Skeletal muscle satellite cell (primary cell): Measurements from ENCODE around the gene DCHS1.

Experiments
- H3K27me3 ChIP-seq: 2 replicates; pipeline ENCODE4 v1.7.0; 2013; ENCODE audit warnings: low read length; ENCODE audit not compliant: control insufficient read depth, insufficient read depth
- H3K36me3 ChIP-seq: 2 replicates; pipeline ENCODE4 v1.7.0; 2013; ENCODE audit warnings: mild to moderate bottlenecking, control low read depth, low read length; ENCODE audit not compliant: insufficient read depth
- H3K4me1 ChIP-seq: 2 replicates; pipeline ENCODE4 v1.7.0; 2013; ENCODE audit warnings: low read length; ENCODE audit not compliant: control insufficient read depth, insufficient read depth
- H3K4me2 ChIP-seq: 2 replicates; pipeline ENCODE4 v1.7.0; 2013; ENCODE audit warnings: mild to moderate bottlenecking, low read length
- H3K4me3 ChIP-seq: 2 replicates; pipeline ENCODE4 v1.7.0; 2013; ENCODE audit warnings: low read length
- H3K9ac ChIP-seq: 2 replicates; pipeline ENCODE4 v1.7.0; 2013; ENCODE audit warnings: mild to moderate bottlenecking, low read depth, low read length, moderate library complexity
- H3K9me3 ChIP-seq: replicated peaks from 2 replicates; pipeline ENCODE4 v1.7.0; 2013; ENCODE audit warnings: mild to moderate bottlenecking, control low read depth, low read length

The DCHS1 gene

DNA sequence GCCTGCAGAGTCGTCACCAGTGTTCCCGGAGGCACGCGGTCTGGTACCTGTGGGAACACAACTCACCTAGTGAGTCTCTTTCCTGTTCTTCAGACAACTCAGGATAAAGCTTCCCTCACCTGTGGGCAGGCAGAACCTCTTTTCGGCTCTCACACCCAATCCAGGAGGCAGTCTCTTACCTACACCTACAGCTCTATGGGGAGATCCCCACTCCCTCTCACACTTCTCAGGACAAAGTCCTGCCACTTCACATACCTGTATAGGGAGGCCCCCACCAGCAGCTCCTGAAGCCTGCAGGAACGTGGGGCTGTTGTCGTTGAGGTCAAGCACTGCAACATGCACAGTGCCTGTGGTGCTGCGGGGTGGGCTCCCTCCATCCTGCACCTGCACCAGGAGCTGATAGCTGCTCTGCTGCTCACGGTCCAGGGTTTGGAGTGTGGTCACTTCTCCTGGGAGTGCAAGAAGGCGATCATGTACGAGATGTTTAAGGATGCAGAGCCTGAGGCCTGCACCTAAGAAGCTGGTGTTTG, 24.2 kb downstream of the DCHS1 start:
- Histone ChIP-seq H3K4me1 (peaks cover 10% of the 10 kb centered on the region), H3K27me3 (no peaks in the 10 kb centered on the region), H3K9me3 (no peaks in the 10 kb centered on the region), H3K36me3 (no peaks in the 10 kb centered on the region), H3K4me2 (no peak overlapping the region), H3K4me3 (no peak overlapping the region), H3K9ac (no peak overlapping the region)

DNA sequence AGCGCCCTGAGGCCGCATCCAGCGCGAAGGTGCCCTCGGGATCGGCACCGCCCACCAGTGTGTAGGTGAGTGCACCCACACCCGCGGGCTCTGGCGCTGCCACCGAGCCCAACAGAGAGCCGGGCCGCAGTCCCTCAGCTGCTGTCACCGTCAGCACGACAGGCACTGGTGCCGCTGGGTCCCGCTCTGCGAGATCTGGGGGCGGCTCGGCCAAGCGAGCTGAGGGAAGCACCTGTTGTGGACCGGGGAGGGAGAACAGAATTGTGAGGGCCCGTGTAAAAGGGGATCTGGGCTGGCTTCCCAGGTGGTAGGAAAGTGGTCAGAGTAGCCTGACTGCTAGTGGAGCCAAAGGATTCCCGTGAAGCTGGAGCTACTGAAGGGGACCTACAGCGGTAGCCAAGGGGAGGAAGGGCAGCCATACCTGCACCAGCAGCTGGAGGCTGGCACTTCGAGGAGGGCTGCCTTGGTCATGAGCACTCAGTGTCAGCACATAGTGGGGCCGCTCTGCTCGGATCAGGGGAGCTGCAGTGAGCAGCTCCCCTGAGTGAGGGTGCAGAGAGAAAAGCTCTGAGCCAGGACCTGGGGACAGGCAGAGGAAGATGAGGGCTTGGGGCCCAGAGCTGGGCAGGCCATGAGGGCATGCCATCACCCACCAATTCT, 24.8 kb downstream of the DCHS1 start:
- Histone ChIP-seq H3K9me3 (no peaks in the 10 kb centered on the region), H3K4me3 (no peak overlapping the region), H3K4me2 (no peak overlapping the region), H3K36me3 (no peaks in the 10 kb centered on the region), H3K27me3 (peaks cover 2% of the 10 kb centered on the region), H3K4me1 (peaks cover 8% of the 10 kb centered on the region), H3K9ac (no peak overlapping the region)

DNA sequence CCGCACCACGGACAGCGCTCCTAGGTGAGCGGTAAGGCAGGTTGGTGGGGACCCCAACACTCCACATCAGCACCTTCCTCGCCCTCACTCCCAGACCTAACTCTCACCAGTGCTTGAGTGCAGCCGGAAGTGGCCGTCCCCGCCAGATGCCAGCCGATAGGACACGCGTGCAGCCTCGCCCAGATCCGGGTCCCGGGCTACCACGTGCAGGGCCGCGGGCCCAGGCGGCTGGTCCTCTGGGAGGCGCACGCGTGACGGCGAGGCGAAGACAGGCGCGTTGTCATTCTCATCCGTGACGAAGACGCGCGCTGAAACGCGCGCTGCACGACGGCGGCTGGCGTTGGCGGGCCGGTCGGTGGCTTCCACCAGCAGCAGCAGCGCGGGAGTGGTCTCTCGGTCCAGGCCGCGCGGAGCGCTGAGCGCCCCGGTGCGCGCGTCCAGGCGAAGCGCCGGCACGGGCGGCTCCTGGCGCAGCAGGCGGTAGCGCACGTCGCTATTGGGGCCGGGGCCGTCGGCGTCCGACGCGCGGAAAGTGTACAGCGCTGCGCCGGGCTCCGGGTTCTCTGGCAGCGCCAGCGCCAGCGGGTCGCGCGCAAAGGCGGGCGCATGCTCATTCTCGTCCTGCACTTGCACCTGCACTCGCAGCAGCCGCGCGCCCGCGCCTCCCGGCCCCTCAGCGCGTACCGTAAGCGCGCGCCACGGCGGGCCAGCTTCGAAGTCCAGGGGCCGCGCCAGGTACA, 25.5 kb downstream of the DCHS1 start:
- Histone ChIP-seq H3K4me1 (peaks cover under 1% of the 10 kb centered on the region), H3K36me3 (no peaks in the 10 kb centered on the region), H3K9ac (no peak overlapping the region), H3K4me3 (no peak overlapping the region), H3K4me2 (no peak overlapping the region), H3K27me3 (peaks cover 4% of the 10 kb centered on the region), H3K9me3 (no peaks in the 10 kb centered on the region)

DNA sequence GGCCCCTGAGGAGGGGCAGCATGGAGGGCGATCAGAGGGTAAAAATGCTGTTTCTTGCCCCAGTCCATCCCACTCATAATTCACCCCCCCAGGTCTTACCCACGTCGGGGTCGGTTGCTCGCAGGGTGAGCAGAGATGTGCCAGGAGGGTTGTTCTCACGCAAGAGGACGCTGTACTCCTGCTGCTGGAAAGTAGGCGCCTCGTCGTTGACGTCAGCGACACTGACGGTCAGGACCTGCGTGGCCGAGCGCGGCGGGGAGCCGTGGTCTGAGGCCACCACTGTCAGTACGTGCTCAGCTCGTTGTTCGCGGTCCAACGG, 26.1 kb downstream of the DCHS1 start:
- Histone ChIP-seq H3K4me2 (no peak overlapping the region), H3K4me3 (no peak overlapping the region), H3K36me3 (no peaks in the 10 kb centered on the region), H3K4me1 (no peaks in the 10 kb centered on the region), H3K9me3 (no peaks in the 10 kb centered on the region), H3K27me3 (peaks cover 9% of the 10 kb centered on the region), H3K9ac (no peak overlapping the region)

DNA sequence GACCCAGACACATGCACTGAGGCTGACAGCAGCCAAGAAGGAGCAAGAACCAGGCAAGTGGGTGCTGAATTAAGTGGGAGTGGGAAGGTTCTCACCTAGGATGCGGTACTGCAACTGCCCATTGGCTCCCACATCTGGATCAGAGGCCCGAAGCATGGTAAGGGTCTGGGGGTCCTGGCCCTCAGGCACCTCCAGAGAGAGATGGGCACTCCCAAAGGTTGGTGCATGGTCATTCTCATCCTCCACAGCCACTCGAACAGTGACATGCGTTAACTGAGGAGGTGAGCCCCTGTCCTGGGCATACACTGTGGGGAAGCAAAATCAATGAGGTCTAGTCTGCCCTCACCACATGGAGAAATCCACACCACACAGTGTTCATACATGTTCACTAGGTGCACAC, 27.1 kb downstream of the DCHS1 start:
- H3K9me3 ChIP-seq, result no peaks in the 10 kb centered on the region
- no peak overlapping the region for H3K4me2 ChIP-seq
- H3K4me3 ChIP-seq, result no peak overlapping the region
- H3K4me1 ChIP-seq, result no peaks in the 10 kb centered on the region
- no peaks in the 10 kb centered on the region for H3K36me3 ChIP-seq
- H3K27me3 ChIP-seq, result peaks cover 12% of the 10 kb centered on the region
- no peak overlapping the region for H3K9ac ChIP-seq

DNA sequence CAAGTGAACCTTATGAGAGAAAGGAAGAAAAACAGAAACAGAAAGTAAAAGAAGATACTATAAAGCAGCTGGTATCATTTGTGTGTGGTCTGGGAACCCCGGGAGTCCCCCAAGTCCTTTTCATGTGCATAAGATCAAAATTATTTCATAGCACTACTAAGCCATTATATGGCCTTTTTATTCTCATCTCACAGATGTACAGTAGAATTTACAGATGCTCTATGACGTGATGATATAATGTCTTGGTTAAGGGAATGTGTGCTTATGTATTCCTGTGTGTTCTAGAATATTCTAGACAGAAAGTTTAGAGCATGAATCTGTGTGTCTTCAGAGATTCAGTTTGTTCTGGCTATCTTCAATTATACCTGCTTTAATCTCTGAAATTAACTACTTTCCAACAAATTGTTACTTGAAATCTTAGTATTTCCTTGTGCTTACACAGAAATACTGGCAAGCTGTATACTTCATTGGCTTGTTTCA, 27.8 kb downstream of the DCHS1 start:
- Histone ChIP-seq H3K9ac (no peak overlapping the region), H3K27me3 (peaks cover 12% of the 10 kb centered on the region), H3K36me3 (no peaks in the 10 kb centered on the region)

DNA sequence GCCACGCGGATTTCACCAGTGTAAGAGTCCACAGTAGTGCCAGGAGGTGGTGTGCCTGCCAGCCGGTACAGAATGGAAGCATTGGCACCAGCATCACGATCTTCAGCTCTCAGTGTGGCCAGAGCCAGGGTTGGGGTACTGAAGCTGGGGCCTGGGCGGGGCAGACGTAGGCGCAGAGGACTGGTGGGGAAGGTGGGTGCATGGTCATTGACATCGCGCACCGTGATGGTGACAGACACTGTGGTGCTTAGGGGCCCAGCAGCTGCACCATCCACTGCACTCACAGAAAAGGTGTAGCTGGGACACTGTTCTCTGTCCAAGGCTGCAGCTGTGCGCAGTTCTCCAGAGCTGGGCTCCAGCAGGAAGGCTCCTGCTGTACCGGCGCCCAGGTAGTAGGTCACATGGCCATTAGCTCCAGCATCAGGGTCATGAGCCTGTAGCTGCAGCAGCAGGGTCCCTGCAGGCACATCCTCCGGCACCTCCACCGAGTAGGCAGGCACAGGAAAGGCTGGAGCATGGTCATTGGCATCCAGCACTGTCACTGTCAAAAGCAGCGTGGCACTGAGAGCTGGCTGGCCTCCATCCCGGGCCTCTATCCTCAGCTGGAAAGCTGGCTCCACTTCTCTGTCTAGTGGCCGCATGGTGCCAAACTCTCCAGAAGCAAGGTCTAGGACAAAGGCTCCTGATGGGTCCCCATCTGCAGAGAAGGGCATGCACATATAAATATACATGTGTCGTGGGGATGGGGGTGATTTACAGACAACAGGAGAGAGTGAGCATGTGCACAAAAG, 28.4 kb downstream of the DCHS1 start:
- no peak overlapping the region for H3K9ac ChIP-seq
- H3K4me2 ChIP-seq, result no peak overlapping the region
- H3K4me3 ChIP-seq, result no peak overlapping the region
- H3K27me3 ChIP-seq, result peaks cover 12% of the 10 kb centered on the region
- H3K9me3 ChIP-seq, result no peaks in the 10 kb centered on the region
- no peaks in the 10 kb centered on the region for H3K36me3 ChIP-seq
- no peaks in the 10 kb centered on the region for H3K4me1 ChIP-seq

More for the DNA sequence above, 27.8 kb downstream of the DCHS1 start:
- Histone ChIP-seq H3K9me3 (no peaks in the 10 kb centered on the region), H3K4me2 (no peak overlapping the region), H3K4me1 (no peaks in the 10 kb centered on the region), H3K4me3 (no peak overlapping the region)

DNA sequence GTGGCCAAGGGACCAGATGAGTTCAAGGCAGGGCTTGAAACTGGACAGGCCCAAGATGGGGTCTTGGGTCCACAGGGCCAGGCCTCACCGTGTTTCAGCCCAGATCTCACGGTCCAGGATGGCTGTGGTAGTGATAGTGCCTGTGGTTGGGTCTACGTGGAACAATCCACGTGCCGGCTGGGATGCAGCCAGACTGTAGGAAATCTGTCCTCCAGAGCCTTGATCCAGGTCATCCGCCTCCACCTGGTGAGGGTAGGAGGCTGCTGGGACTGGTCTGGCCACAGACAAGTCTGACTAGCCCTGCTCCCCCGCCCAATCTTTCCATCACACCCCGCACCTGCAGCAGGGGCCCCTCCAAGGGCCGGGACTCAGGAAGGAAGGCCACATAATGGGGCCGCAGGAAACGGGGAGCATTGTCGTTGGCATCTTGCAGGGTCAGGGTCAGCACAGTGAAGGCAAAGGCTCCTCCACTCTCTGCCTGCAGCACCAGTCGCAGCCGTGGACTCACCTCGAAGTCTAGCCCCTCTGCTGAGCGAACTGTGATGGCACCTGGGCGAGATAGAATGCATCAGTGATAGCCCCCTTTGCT, 29.7 kb downstream of the DCHS1 start:
- no peaks in the 10 kb centered on the region for H3K4me1 ChIP-seq
- no peak overlapping the region for H3K9ac ChIP-seq
- H3K9me3 ChIP-seq, result no peaks in the 10 kb centered on the region
- no peak overlapping the region for H3K4me3 ChIP-seq
- H3K27me3 ChIP-seq, result peaks cover 12% of the 10 kb centered on the region
- H3K36me3 ChIP-seq, result no peaks in the 10 kb centered on the region
- no peak overlapping the region for H3K4me2 ChIP-seq

DNA sequence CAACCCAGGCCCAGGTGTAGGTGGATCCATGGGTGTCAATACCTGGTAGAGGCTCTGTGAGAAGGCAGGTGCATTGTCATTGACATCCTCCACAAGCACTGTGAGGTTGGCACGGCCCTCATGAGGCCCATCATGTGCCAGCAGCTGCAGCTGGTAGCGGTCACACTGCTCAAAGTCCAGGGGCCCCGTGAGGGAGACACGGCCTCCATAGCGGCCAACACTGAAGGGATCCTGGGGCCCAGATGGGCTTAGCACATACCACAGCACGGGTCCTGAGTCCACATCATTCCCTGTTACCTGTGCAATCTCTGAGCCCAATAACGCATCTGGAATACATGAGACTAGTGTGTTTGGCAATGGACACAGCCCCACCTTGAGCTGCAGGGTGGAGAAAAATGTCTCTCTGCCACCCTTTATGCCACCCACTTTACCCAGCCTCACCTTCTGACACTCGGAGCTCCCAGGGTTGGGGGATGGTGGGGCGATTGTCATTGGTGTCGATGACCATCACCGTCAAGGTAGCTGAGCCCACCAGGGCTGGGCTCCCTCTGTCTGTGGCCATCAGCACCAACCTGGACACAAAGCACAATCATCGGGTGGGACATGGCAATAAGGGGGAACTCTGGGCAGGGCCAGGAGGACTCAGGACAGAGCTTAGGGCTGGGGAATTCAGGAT, 30.3 kb downstream of the DCHS1 start:
- no peak overlapping the region for H3K4me3 ChIP-seq
- H3K4me1 ChIP-seq, result no peaks in the 10 kb centered on the region
- H3K4me2 ChIP-seq, result no peak overlapping the region
- H3K9me3 ChIP-seq, result no peaks in the 10 kb centered on the region
- H3K9ac ChIP-seq, result no peak overlapping the region
- no peaks in the 10 kb centered on the region for H3K36me3 ChIP-seq
- peaks cover 12% of the 10 kb centered on the region for H3K27me3 ChIP-seq

DNA sequence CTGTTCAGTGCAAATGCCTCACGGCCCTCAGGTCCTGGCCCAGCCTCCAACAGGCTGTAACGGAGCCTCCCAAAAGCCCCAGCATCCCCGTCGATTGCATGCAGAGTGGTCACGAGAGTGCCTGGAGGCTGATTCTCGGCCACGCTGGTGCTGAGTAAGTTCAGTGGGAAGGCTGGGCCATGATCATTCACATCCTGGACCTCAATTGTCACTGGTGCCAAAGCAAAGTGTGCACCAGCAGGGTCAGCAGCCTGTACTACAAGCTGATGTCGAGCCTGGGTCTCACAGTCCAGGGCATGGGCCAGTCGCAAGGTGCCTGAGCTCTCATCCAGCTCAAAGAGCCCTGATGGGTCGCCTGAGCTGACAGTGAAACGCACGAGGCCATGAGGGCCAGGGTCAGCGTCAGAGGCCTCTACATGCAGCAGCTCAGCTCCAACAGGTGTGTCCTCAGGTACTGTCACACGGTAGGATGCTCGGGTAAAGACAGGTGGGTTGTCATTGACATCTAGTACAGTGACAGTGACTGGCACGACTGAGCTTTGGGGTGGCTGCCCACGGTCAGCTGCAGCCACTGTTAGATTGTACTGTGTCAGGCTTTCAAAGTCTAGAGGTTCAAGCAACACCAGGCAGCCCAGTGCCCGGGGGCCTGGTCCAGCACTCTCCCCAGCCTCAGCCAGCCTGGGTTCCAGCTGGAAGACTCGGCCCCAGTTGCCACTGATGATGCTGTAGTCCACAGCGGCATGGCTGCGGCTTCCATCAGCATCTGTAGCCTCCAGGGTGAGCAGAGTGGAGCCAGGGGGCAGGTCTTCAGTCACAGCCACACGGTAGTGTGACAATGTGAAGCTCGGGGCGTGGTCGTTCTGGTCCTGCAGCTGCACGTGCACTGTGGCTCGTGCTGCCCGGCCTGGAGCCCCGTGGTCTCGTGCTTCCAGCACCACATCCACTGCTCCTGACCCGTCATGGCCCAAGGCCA, 31.9 kb downstream of the DCHS1 start:
- no peak overlapping the region for H3K4me2 ChIP-seq
- H3K27me3 ChIP-seq, result peaks cover 12% of the 10 kb centered on the region
- H3K36me3 ChIP-seq, result no peaks in the 10 kb centered on the region
- H3K9ac ChIP-seq, result no peak overlapping the region
- no peaks in the 10 kb centered on the region for H3K9me3 ChIP-seq
- H3K4me3 ChIP-seq, result no peak overlapping the region
- peaks cover 3% of the 10 kb centered on the region for H3K4me1 ChIP-seq
